Measurements from ENCODE around the gene ABCB9. TPM values are rescaled to one million over a fixed set of nuclear protein-coding genes. Genes with fewer than 3 reads are reported as not detected.

Gene ABCB9
- total and polyA plus RNA-seq, 2 donors (not counting 1 experiment from before 2014, with no cell fraction given): 2.1 to 3.7 TPM

- no peaks in the 10 kb centered on the region for H3K9me3 ChIP-seq (ENCODE audit: control extremely low read depth in 1 of 3, control insufficient read depth in 2 of 3, insufficient read depth in 1 of 3, low read length in 2 of 3)
- H3K4me1 Mint-ChIP-seq: peaks cover 83% of the 10 kb centered on the region
- WGBS (ENCODE audit: insufficient coverage): 23% methylated on average over 7 of the region's 8 CpGs
- peak overlapping the region; percentile 67 for H3K4me2 ChIP-seq (replicated peaks; ENCODE audit: low read depth, low read length, poor library complexity, severe bottlenecking)
- no peak for ATAC-seq (ENCODE audit: low read depth)
- DNase-seq: peak; percentile 16
- no peak overlapping the region for H3K9ac ChIP-seq (ENCODE audit: low read length)
- intact Hi-C loops (cut with micrococcal nuclease): loop anchor here (5.0 kb wide), 2 partner anchors 36 to 74 kb away; no protein-coding TSS in a partner anchor
- H3K27me3 Mint-ChIP-seq: no peaks in the 10 kb centered on the region
- ChIA-PET CTCF (interaction anchor here (0.7 to 11.0 kb wide), 10 partner anchors 11 to 92 kb away, joined by 3 to 101 read pairs (median 5); partner anchors contain the start of gene VPS37B), POLR2A (interaction anchor here (0.7 to 1.0 kb wide), 2 partner anchors 11 to 12 kb away, joined by 3 to 4 read pairs; no protein-coding TSS in a partner anchor)
- H3K36me3 ChIP-seq (replicated peaks in 1 of 2; ENCODE audit: control extremely low read depth in 1 of 2, control insufficient read depth in 1 of 2, extremely low read depth in 1 of 2, insufficient read depth in 2 of 2, low read length in 1 of 2): no peaks in the 10 kb centered on the region
- peak overlapping the region; percentile 67 for H3K27ac Mint-ChIP-seq
- H3K27me3 ChIP-seq (replicated peaks in 1 of 4; ENCODE audit: control extremely low read depth in 1 of 4, control insufficient read depth in 3 of 4, insufficient read depth in 4 of 4, low read length in 3 of 4): no peaks in the 10 kb centered on the region
- peaks cover 87 to 93% of the 10 kb centered on the region in 2 donors for H3K4me1 ChIP-seq (ENCODE audit: control insufficient read depth in 2 of 2, insufficient read depth in 2 of 2, low read length in 2 of 2)
- TF ChIP-seq CTCF (IDR thresholded peaks at IDR 0.05) (no peak), EZH2 (IDR thresholded peaks at IDR 0.05; ENCODE audit: borderline replicate concordance, insufficient read depth, low read depth, low read length, poor library complexity, severe bottlenecking) (no peak)
- no peak overlapping the region for H3K4me3 ChIP-seq (ENCODE audit: control extremely low read depth in 1 of 5, extremely low read depth in 1 of 5, insufficient read depth in 1 of 5, low read depth in 2 of 5, low read length in 4 of 5)
- no peak overlapping the region for H2AFZ ChIP-seq (ENCODE audit: insufficient read depth, low read depth, low read length, poor library complexity, severe bottlenecking)
- no peaks in the 10 kb centered on the region for H3K9me3 Mint-ChIP-seq (ENCODE audit: insufficient read depth)
- H3K79me2 ChIP-seq (ENCODE audit: control insufficient read depth, insufficient read depth, low read length): peaks cover 96% of the 10 kb centered on the region
- H4K20me1 ChIP-seq (ENCODE audit: control insufficient read depth, insufficient read depth, low read length, poor library complexity, severe bottlenecking): peaks cover 45% of the 10 kb centered on the region
- H3K27ac ChIP-seq (ENCODE audit: low read length in 2 of 2): peak overlapping the region in 1 of 2 donors; percentile 47
- H3K4me3 Mint-ChIP-seq: peak overlapping the region; percentile 66
Observed at GRCh38 chr12:122886161-122886560, 80.1 kb downstream of the ABCB9 start.

GRCh38 chr12:122884860-122885259 lies 81.4 kb downstream of the ABCB9 start:
- POLR2A ChIA-PET: interaction anchor here (0.7 kb wide), 1 partner anchor 64 kb away, joined by 4 read pairs; no protein-coding TSS in a partner anchor
- Mint-ChIP-seq H3K27ac (no peak overlapping the region), H3K9me3 (ENCODE audit: insufficient read depth) (no peaks in the 10 kb centered on the region), H3K4me3 (no peak overlapping the region), H3K27me3 (no peaks in the 10 kb centered on the region), H3K4me1 (peaks cover 85% of the 10 kb centered on the region)
- TF ChIP-seq EZH2 (IDR thresholded peaks at IDR 0.05; ENCODE audit: borderline replicate concordance, insufficient read depth, low read depth, low read length, poor library complexity, severe bottlenecking) (no peak), CTCF (IDR thresholded peaks at IDR 0.05) (no peak)
- H4K20me1 ChIP-seq (ENCODE audit: control insufficient read depth, insufficient read depth, low read length, poor library complexity, severe bottlenecking): peaks cover 52% of the 10 kb centered on the region
- H3K4me1 ChIP-seq (ENCODE audit: control insufficient read depth in 2 of 2, insufficient read depth in 2 of 2, low read length in 2 of 2): peaks cover 87 to 94% of the 10 kb centered on the region in 2 donors
- H3K27me3 ChIP-seq (replicated peaks in 1 of 4; ENCODE audit: control extremely low read depth in 1 of 4, control insufficient read depth in 3 of 4, insufficient read depth in 4 of 4, low read length in 3 of 4): no peaks in the 10 kb centered on the region
- H3K27ac ChIP-seq (ENCODE audit: low read length in 2 of 2): no peak overlapping the region
- no peak overlapping the region for H3K9ac ChIP-seq (ENCODE audit: low read length)
- WGBS (ENCODE audit: insufficient coverage): no CpG with 5 or more reads among the region's 4 CpGs
- intact Hi-C loops (cut with micrococcal nuclease): loop anchor here (5.0 kb wide), 2 partner anchors 37 to 73 kb away; no protein-coding TSS in a partner anchor
- no peak for ATAC-seq (ENCODE audit: low read depth)
- CTCF ChIA-PET: interaction anchor here (1.0 to 11.0 kb wide), 4 partner anchors 13 to 48 kb away, joined by 3 to 101 read pairs (median 24); partner anchors contain the start of gene VPS37B
- no peak overlapping the region for H3K4me3 ChIP-seq (ENCODE audit: control extremely low read depth in 1 of 5, extremely low read depth in 1 of 5, insufficient read depth in 1 of 5, low read depth in 2 of 5, low read length in 4 of 5)
- no peaks in the 10 kb centered on the region for H3K36me3 ChIP-seq (replicated peaks in 1 of 2; ENCODE audit: control extremely low read depth in 1 of 2, control insufficient read depth in 1 of 2, extremely low read depth in 1 of 2, insufficient read depth in 2 of 2, low read length in 1 of 2)
- DNase-seq: no peak
- no peaks in the 10 kb centered on the region for H3K9me3 ChIP-seq (ENCODE audit: control extremely low read depth in 1 of 3, control insufficient read depth in 2 of 3, insufficient read depth in 1 of 3, low read length in 2 of 3)
- peaks cover 98% of the 10 kb centered on the region for H3K79me2 ChIP-seq (ENCODE audit: control insufficient read depth, insufficient read depth, low read length)
- H3K4me2 ChIP-seq (replicated peaks; ENCODE audit: low read depth, low read length, poor library complexity, severe bottlenecking): no peak overlapping the region
- no peak overlapping the region for H2AFZ ChIP-seq (ENCODE audit: insufficient read depth, low read depth, low read length, poor library complexity, severe bottlenecking)

Data from B cell (primary cell).